ENCODE measurements around the gene APLNR.

DNA sequence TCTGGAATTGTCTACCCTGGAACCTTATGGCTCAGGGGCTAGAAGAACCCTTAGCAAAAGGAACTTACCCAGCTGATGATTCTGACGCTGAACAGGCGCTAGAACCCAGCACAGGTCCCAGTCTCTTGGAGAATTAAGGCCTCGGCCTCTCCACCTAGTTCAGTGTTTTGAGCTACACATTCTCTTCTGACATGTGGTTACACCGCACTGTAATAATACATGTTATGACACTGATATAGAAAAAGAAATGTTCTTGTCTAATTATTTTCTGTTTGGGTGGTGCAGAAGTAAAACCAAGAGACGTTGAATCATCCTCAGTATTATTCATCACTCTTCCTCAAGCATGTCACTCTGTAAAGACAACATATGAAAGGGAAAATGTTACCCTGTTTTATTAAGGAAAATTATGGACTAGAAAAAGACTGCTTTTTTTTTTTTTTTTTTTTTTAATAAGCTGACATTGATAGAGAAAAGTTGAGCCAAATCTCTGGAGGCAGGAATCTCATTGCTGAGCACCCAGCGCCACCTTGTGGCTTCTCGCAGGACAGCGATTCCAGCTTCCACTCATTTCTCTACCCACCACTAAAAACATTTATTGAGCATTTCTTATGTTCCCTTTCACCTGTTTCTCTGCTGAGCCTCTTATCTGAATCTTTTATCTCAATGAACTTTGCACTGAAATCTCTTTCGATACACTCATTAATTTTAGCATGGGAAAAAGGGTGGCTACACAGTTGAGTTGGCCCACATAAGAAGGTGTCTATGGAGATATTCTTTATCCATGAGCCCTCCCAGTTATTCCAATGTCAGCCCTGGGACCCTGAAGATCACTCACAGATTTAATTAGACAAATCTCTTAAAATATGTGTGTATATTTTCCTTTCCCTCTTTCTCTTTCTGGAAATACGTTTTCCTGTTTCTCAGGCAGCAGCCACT, 12.6 kb upstream of the APLNR start:
- TF ChIP-seq, protein P1, sequence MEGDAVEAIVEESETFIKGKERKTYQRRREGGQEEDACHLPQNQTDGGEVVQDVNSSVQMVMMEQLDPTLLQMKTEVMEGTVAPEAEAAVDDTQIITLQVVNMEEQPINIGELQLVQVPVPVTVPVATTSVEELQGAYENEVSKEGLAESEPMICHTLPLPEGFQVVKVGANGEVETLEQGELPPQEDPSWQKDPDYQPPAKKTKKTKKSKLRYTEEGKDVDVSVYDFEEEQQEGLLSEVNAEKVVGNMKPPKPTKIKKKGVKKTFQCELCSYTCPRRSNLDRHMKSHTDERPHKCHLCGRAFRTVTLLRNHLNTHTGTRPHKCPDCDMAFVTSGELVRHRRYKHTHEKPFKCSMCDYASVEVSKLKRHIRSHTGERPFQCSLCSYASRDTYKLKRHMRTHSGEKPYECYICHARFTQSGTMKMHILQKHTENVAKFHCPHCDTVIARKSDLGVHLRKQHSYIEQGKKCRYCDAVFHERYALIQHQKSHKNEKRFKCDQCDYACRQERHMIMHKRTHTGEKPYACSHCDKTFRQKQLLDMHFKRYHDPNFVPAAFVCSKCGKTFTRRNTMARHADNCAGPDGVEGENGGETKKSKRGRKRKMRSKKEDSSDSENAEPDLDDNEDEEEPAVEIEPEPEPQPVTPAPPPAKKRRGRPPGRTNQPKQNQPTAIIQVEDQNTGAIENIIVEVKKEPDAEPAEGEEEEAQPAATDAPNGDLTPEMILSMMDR (IDR thresholded peaks at IDR 0.05 in 2 of 3, conservative IDR thresholded peaks at IDR 0.05 in 1 of 3; ENCODE audit: borderline replicate concordance in 1 of 3, insufficient read depth in 1 of 3, low read depth in 2 of 3, low read length in 2 of 3): peak; percentile 72 to 90 (median 84); a peak in 5 of 6 replicates
- no peak for TF ChIP-seq EGR1 (IDR thresholded peaks at IDR 0.05; ENCODE audit: low read depth)
- no peak for TF ChIP-seq POLR2A (IDR thresholded peaks at IDR 0.05; ENCODE audit: borderline replicate concordance, extremely low read depth, insufficient read depth, insufficient read length)

Data from HCT116 (cell line).